NCI-H1105 treated with DMSO at 0.1 percent for 48 hours (cell line): Measurements from ENCODE around the gene LRRC8D.
"Not testable (repeated sequence)": the region's sequence is repeated elsewhere in the genome, so short reads cannot be mapped to it uniquely, and the experiment has no call there.

ENCODE experiments used
- DNase-seq: peaks from one replicate; lab custom pipeline; 2025; lab: John Stamatoyannopoulos, UW

Gene LRRC8D

DNA sequence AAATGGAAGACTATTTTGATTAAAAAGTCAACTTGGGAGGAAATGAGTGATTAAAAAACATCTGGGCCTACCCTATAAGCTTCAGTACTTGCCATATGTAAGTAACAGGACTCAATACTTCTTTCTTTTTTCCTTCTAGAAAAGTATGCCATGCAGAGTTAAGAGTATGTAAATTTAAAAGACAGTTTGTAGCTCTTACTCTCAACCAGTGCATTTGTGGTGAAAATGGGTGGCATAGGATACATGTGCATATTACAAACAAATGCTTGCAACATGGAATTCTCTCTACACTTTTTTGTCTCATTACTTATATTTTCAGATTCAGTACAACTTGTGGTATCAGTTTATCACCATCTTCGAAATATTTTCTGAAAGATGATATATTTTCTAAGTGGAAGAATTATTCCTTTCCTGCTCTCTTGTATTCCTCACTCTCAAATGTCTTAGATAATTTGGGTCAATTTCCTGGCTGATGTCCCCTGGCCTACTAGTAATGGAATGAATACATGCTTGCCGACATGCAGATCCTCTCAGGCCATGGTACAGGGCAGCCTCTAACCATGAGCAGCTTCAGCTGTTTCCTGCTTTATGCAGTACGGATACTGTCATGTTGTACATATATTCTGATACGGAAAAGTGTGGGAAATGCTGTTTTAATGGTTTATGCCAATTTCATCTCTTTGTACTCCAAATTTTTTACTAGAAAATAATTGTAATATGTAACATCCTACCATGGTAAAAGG lies 92.7 kb downstream of the LRRC8D start:
- no peak for DNase-seq

DNA sequence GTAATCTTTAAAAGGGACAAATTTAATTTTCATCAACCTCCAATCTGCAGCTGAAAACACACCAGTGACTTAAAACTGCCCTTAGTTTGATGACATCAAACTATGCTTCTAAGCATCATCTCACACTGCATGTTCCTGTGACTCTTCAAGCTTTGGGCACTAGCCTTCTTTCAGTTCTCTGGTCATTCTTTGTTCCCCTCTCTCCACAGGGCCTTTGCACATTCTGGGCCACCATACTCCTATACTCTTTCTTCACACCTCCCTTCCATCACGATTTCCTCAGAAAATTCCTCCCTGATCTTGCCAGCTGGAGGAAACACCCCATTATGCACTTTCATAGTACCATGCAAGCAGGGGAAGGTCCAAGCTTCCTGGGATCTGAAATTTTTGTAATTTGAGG lies 96.5 kb downstream of the LRRC8D start:
- no peak for DNase-seq

DNA sequence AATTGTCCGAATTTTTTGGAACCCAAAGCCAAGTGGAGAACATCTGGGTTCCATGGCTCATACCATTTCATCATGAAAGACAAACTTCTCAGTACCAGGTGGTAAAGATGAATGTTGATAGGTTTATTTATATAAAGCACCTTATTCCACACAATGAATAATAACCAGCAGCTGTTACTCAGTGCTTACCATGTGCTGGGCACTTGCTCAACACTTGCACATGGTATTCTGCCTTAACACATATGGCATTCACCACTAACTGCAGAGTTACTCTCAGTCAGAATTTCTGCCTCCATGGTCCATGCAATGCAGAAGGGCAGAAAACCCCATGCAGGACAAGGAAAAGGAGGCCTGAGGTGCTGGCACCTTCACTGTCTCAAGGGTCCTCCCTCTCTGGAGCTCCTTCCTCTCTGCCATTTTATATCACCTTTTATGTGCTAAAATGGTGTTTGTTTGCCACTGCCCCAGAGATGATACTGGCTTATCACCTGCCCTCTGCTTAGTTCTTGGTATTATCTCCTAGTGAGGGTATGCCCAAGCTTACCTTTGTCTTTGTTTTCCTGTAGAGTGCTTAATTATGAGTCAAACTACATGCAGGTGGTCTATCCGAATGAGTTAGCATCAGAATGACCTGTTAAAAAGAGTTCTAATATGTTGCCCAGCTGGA lies 97.4 kb downstream of the LRRC8D start:
- DNase-seq: no peak

DNA sequence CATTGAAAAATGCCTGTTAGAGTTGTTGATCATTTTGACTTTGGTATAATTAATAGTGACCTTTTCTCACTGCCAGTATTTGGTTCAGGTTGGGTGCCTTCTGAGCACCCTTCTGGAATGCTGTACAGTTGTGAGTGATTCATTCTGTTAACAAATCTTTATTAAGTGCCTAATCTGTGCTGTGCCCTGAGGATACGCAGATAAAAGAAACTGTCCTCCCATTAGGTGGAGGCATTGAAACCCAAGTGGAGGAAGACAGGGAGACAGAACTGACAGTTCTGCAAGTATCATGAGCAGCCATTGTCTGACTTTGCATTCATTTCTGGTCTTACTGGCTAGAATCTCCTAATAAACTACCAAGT lies 97.9 kb downstream of the LRRC8D start:
- DNase-seq: no peak

DNA sequence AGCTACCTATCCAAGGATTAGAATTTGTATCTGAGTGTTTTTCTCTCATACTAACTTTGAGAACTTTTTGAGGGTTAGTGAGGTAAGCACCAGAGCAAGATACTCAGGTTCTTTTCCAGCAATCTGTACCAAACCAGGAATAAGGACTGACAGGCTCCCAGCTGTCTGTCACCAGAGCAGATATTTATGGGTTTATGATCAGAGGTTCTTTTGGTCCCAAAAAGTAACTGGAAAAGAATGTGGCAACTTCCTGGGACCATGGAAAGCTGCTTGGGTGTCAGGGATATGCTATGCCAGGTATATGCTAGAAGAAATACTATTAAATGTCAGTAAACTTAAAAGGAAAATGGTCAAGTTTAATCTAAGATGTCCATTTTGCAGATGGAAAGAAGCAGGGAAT lies 98.3 kb downstream of the LRRC8D start:
- DNase-seq: no peak

DNA sequence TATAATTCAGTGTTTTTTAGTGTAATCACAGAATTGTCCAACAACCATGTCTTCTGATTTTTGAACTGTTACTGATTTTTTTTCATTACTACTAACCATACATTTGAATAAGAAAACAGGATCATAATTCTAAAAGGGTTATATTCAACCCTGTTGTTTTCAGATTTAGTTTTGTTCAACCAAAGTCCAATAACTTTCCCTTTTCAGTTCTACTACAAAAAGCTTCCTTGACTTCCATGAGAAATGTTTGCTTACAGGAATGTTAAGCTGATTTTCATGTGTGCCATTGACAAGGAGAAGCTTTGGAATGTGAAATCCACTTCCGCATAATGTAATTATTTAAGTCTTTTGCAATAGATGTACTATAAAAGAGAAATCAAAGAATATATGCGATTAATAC lies 102.1 kb downstream of the LRRC8D start:
- DNase-seq: no peak

DNA sequence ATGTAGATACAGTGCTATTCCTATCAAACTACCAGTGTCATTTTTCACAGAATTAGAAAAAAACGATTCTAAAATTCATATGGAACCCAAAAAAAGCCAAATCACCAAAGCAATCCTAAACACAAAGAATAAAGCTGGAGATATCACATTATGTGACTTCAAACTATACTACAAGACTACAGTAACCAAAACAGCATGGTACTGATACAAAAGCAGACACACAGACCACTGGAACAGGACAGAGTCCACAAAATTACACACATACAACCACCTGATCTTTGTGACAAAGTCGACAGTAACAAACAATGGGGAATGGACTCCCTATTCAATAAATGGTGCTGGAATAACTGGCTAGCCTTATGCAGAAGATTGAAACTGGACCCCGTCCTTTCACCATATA lies 102.7 kb downstream of the LRRC8D start:
- no peak for DNase-seq

DNA sequence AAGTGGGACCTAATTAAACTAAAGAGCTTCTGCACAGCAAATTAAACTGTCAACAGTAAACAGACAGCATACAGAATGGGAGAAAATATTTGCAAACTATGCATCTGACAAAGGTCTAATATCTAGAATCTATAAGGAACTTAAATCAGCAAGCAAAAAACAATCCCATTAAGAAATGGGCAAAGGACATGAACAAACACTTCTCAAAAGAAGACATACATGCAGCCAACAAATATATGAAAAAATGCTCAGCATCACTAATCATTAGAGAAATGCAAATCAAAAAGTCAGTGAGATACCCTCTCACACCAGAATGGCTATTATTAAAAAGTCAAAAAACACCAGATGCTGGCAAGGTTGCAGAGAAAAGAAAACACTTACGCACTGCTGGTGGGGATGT lies 103.2 kb downstream of the LRRC8D start:
- not testable (repeated sequence) for DNase-seq

DNA sequence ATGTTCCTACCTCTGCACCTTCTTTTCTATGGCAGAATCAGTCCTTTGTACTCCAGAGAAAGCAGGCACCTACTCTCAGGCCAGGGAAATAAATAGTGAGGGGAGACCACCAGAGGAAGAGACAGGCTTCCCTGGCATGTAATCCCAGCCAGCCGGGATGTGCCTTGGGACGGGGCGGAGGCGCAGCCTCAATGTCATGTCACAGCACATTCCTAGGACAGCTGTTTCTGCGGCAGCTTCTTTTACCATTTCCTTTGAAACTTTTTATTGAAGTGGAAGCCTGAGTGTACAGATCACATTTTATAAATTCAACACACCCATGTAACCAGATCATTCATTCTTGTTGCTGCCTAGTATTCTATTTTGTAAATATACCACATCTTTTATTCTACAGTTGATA lies 106.2 kb downstream of the LRRC8D start:
- no peak for DNase-seq

DNA sequence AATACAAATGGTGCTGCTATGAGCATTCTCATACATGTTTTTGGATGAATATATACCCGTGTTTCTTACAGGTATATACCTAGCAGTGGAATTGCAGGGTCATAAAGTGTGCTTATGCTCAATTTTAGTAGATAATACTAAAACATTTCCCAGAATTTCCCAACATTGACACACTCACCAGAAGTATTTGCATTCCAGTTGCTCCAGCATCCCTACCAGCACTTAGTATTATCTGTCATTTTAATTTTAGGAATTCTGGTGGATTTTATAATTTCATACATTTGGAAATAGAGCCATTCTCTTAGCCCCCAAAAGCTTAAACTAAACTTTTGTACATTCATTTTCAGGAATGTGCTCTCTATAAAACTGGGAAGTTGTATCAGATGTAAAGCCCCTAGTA lies 106.6 kb downstream of the LRRC8D start:
- no peak for DNase-seq

DNA sequence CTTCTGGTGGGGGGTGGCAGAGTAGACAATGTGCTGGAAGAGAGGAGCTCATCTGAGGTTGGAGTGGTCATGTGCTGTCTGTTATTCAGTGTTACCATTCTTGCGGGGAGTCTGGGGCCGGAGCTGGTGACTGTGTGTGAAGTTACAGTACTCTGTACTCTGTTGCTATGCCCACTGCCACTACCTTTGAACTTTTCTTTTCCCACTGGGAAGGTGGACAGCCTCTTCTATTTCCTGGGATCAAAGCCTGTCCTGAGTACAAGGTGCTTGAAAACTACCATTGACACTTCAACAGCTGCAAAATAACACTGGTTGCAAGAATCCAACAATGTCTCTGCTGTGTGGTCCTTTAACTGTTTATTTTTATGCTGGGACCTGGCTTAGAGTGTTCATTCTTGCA lies 107.7 kb downstream of the LRRC8D start:
- DNase-seq: no peak

DNA sequence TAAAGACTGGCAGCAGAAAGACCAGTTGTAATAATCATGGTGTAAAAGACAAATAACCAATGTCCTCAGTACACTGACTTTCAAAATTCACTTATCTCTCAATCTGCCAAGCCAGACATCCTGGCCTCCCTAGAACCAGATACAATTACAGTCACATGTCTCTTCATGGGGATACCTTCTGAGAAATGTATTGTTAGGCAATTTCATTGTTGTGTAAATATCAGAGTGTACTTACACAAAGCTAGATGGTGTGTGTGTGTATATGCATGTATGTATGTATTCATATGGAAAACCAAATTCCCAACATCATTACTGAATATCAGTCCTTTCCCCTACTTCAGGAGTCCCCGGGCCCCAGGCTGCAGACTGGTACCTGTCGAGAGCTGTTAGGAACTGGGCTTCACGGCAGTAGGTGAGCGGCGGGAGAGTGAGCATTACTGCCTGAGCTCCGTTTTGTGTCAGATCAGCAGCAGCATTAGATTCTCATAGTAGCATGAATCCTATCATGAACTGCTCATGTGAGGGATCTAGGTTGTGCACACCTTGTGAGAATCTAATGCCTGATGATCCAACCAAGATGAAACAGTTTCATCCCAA lies 108.7 kb downstream of the LRRC8D start:
- DNase-seq: no peak

DNA sequence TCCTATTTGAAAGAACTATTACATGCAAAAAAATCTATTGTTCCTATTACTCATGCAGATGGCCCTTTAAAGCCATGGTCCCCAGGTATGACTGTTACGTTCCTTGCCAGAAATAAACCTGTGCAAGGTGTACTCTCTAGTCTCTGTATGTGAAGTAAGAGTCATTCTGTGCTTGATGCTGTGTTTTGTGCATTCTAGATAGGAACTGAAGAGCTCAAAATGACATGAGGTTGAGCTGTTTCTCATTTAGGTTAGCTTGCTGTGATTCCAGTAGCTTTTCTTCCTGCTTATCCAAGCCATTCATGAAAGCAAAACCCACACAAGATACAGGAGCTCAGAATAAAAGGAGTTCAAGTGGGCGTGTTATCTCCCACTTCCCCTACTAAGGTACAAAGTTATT lies 109.7 kb downstream of the LRRC8D start:
- DNase-seq: no peak

DNA sequence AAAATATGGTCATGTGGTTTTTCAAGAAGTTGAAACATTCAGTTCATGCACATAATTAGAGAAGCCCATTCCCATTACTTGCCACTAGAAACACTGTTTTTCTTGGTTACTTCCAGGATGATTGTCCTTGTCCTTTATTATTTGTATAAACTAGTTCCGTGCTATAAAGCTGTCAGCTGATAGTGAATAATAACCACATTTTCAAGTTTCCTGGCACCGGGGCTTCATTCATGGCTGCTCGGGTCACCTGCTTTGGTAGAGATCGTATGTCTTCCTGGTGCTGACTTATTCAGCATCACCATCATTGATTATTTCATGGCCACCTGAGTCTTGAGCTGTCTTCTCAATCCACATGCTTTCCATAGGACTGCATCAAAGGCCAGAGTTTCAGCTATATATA lies 111.1 kb downstream of the LRRC8D start:
- DNase-seq: no peak

DNA sequence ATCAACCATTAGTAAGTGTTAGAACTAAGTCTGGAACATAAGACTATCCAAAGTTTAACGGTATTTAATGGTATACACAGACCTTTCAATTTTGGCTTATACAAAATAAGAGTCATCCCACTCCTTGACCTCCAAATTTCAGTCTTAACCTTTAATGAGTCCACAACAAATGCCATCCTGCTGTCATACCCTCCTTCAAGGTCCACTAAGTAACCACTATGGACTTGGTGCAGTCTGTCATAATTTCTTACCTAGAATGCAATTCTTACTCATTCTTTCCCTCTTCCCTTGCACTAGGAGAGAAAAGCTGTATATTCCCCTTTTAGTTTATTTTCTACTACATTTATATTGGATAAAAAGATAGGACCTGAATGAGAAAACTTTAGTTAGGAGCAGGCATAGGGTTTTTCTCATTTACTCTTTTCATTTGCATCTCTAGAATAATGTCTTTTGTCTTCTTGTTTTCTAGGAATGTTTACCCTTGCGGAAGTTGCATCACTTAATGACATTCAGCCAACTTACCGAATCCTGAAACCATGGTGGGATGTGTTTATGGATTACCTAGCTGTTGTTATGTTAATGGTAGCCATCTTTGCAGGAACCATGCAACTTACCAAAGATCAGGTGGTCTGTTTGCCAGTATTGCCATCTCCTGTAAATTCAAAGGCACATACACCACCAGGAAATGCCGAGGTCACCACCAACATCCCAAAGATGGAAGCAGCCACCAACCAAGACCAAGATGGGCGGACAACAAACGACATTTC lies 111.9 kb downstream of the LRRC8D start:
- no peak for DNase-seq

DNA sequence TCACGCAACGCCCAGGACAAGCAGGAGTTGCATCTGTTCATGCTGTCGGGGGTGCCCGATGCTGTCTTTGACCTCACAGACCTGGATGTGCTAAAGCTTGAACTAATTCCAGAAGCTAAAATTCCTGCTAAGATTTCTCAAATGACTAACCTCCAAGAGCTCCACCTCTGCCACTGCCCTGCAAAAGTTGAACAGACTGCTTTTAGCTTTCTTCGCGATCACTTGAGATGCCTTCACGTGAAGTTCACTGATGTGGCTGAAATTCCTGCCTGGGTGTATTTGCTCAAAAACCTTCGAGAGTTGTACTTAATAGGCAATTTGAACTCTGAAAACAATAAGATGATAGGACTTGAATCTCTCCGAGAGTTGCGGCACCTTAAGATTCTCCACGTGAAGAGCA lies 113.6 kb downstream of the LRRC8D start:
- DNase-seq: no peak

DNA sequence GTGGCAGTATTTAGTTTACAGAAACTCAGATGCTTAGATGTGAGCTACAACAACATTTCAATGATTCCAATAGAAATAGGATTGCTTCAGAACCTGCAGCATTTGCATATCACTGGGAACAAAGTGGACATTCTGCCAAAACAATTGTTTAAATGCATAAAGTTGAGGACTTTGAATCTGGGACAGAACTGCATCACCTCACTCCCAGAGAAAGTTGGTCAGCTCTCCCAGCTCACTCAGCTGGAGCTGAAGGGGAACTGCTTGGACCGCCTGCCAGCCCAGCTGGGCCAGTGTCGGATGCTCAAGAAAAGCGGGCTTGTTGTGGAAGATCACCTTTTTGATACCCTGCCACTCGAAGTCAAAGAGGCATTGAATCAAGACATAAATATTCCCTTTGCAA lies 114.4 kb downstream of the LRRC8D start:
- DNase-seq: no peak

DNA sequence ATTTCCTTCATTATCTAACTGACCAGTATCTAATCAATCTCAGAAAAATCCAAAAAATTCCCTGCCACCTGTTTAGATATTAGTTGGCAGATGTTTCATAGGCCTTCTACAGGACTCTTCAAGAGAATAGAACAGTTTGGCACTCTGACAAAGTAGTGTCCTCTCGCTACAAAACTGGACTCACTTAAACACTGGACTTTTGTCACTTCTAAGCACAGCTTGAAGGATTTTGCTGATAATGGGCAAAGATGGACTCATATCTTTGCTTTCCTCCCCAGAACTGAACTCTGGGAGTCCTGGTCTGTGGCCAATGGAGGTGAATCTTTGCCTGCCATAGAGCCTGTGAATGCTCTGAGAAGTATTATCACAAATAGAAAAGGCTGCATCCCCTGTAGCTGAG lies 115.9 kb downstream of the LRRC8D start:
- DNase-seq: no peak

DNA sequence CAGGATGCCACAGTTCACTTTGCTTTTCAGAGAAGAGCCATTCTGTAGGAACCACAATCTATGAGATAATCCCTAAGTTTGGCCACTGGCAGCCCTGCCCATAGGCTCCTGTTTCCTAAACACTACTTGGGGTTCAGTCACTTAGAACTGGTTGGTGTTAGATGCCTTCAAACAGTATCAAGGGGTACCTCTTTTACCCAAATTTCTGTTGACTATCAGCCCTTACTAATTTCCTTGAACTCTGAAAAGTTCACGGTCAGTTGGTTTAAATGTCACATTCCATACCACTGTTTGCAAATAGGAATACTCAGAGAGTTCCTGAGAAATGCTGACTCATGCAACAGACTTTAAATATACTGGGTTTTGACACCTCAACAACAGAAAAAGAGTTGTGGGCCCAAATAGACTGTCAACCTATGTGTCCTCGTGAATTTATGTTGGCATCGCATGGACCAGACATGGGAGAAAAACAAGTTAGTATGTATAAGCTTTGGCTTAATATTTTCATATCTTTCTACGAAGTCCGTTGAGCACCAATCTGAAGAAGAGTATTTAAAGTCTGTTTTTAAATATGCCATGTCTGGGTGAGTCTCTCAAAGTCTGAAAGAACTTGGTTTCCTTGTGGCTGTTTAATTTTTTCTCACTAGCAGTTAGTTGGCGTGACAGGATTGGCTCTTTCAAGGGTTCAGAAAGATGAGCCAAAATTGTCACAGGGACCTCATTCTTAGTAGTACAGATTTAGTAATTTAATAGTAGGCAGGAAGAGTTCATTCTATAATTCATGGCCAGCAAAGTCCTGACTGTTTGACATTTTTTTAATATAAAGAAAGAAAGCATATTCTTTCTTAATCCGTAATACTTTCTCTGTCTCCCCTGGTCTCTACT lies 117.6 kb downstream of the LRRC8D start:
- no peak for DNase-seq

DNA sequence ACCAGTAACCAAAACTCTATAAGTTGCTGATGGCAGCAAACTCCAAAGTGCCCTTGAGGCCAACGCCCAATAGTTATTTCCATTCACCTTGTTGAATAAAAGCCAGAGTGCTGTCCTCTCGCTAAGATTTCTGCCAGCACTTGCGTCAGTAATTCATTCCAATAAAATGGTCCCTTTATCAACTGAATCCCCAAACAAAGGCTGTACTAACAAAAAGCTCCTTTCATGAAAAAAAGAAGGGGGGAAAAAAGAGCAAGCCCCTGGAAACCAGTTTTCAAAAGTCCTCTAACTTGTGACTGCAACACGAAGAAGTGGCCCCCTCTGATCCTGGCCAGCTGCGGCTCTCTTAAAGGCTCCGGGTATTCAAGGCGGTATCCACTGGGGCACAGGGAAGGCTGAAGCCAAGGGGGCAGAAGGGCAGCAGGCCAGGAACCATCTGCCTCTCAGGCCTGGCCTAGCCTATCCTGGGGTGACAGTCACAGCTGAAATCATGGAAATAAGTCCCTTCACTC lies 118.3 kb downstream of the LRRC8D start:
- no peak for DNase-seq

DNA sequence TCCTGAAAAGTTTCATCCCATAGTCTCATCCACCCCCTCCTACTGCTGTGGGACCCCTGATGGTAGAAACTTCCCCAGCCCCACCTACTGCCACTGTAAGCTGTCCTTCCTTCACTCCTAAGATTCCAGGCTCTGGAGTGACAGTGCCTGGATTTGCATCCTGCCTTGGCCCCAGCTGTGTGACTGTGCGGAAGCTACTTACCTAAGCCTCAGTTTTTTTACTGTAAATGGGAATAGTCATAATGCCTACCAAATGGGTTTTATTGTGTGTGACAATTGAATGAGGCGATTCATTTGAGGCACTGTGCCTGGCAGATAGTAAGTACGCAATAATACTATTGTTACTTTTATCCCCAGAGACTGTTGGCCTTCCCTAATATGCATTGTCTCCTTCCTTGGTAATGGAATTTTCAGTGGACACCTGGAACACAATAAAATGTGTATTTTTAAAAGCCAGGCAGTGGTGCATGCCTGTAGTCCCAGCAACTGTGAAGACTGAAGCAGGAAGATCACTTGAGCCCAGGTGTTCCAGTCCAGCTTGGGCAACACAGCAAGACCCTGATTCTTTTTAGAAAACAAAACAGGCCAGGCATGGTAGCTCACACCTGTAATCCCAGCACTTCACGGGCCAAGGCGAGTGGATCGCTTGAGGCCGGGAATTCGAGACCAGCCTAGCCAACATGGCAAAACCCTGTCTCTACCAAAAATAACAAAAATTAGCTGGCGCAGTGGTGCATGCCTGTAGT lies 119.0 kb downstream of the LRRC8D start:
- DNase-seq: no peak
